ENCODE results near the gene MPDZ. TPM values are rescaled to one million over a fixed set of nuclear protein-coding genes. Genes with fewer than 3 reads are reported as not detected.

Gene MPDZ
- total RNA-seq, 1 experiment from 2014 or later, result 0.12 TPM

- Histone ChIP-seq H3K4me1 (ENCODE audit: control insufficient read depth in 1 of 2, insufficient read depth in 2 of 2, low read length in 2 of 2) (no peaks in the 10 kb centered on the region), H3K27me3 (ENCODE audit: insufficient read depth, low read length) (no peaks in the 10 kb centered on the region; the same call in 1 of the 2 replicates), H3K36me3 (ENCODE audit: control insufficient read depth in 1 of 2, insufficient read depth in 2 of 2, low read length in 2 of 2) (no peaks in the 10 kb centered on the region), H3K9ac (ENCODE audit: low read length) (no peak overlapping the region), H3K9me2 (ENCODE audit: insufficient read depth) (no peaks in the 10 kb centered on the region), H3K4me3 (replicated peaks in 1 of 2; ENCODE audit: low read depth in 1 of 2, low read length in 2 of 2) (no peak overlapping the region), H3K79me2 (ENCODE audit: insufficient read depth, low read length) (no peaks in the 10 kb centered on the region), H2AFZ (ENCODE audit: low read depth, low read length, poor library complexity, severe bottlenecking) (no peak overlapping the region), H3K4me2 (ENCODE audit: low read length) (no peak overlapping the region), H3K27ac (ENCODE audit: low read depth, low read length) (no peak overlapping the region), H4K20me1 (ENCODE audit: insufficient read depth) (no peaks in the 10 kb centered on the region), H3K9me3 (ENCODE audit: control insufficient read depth in 1 of 2, insufficient read depth in 1 of 2, low read depth in 1 of 2, low read length in 2 of 2) (no peaks in the 10 kb centered on the region)
- TF ChIP-seq REST (IDR thresholded peaks at IDR 0.05; ENCODE audit: low read depth), result no peak
- TF ChIP-seq RAD21 (IDR thresholded peaks at IDR 0.05; ENCODE audit: low read depth), result no peak
- no peak for TF ChIP-seq EZH2 (IDR thresholded peaks at IDR 0.05)
- TF ChIP-seq ZBTB33 (IDR thresholded peaks at IDR 0.05; ENCODE audit: extremely low read depth, insufficient replicate concordance, low read length), result no peak
- TF ChIP-seq EGR1 (IDR thresholded peaks at IDR 0.05; ENCODE audit: low read depth), result no peak
- no peak for TF ChIP-seq CBX3 (IDR thresholded peaks at IDR 0.05; ENCODE audit: low read depth)
- TF ChIP-seq EZH2phosphoT487 (IDR thresholded peaks at IDR 0.05; ENCODE audit: borderline replicate concordance), result no peak
- TF ChIP-seq SIN3A (IDR thresholded peaks at IDR 0.05; ENCODE audit: low read depth), result no peak
- TF ChIP-seq JUND (IDR thresholded peaks at IDR 0.05), result no peak
- no peak for TF ChIP-seq YY1 (IDR thresholded peaks at IDR 0.05; ENCODE audit: extremely low read depth, insufficient replicate concordance, low read depth, low read length)
- no peak for TF ChIP-seq SP1 (IDR thresholded peaks at IDR 0.05; ENCODE audit: low read depth)
- no peak for TF ChIP-seq FOSL1 (IDR thresholded peaks at IDR 0.05; ENCODE audit: low read depth)
- POLR2A ChIA-PET, result no interaction called here
- intact Hi-C loops (cut with micrococcal nuclease), result no loop called here
- no TSS peak for BruUV-seq (replicated peaks)
- no peak for DNase-seq (ENCODE audit: low read depth, low spot score)
- RAD21 ChIA-PET (ENCODE audit: low non-redundant PET in 1 of 2, low total read pairs in 2 of 2, uncharacterized antibody in 2 of 2, unreplicated experiment in 2 of 2), result no interaction called here
- no peak for ATAC-seq
- CTCF ChIA-PET, result no interaction called here
Observed at GRCh38 chr9:13221741-13222140, 57.8 kb downstream of the MPDZ start.

Data from HCT116 (cell line).